ENCODE results near the gene CACNA1A. TPM values are rescaled to one million over a fixed set of nuclear protein-coding genes. Genes with fewer than 3 reads are reported as not detected.

The CACNA1A gene
- total and polyA plus RNA-seq, 2 of the 4 experiments (the other 2 are of a cell fraction), result 5.9 to 15.0 TPM

- in situ Hi-C loops (cut with MboI; ENCODE audit: low sequenced_read_pairs), result no loop called here
- WGBS, 2 experiments (ENCODE audit: extremely low coverage in 2 of 2, insufficient read length in 1 of 2), result 96% methylated on average over 6 of the region's 8 CpGs; no CpG with 5 or more reads in 1 of the 2 experiments
- Histone ChIP-seq H3K79me1 (ENCODE audit: low read depth in 1 of 2, low read length in 2 of 2) (peaks cover 0 to 11% of the 10 kb centered on the region in 2 experiments; a peak in 2 of 4 replicates), H4K91ac (ENCODE audit: insufficient read depth, low read depth, low read length) (no peak overlapping the region), H3K36me3 (ENCODE audit: control insufficient read depth, insufficient read depth, low read length) (no peaks in the 10 kb centered on the region), H2BK120ac (ENCODE audit: low read depth, low read length) (no peak overlapping the region), H3K4me1 (ENCODE audit: control insufficient read depth, insufficient read depth, low read length) (peaks cover 11% of the 10 kb centered on the region), H2AK9ac (replicated peaks; ENCODE audit: low read depth, low read length, poor library complexity) (no peak overlapping the region), H3K4ac (ENCODE audit: low read depth, low read length) (no peak overlapping the region), H2AK5ac (ENCODE audit: low read depth, low read length) (no peak overlapping the region), H4K20me1 (ENCODE audit: insufficient read depth, low read length) (no peaks in the 10 kb centered on the region), H3K9ac (ENCODE audit: low read depth, low read length) (no peak overlapping the region), H4K5ac (ENCODE audit: low read depth, low read length) (no peak overlapping the region), H2BK5ac (ENCODE audit: low read depth, low read length, poor library complexity, severe bottlenecking) (no peak overlapping the region), H2BK20ac (ENCODE audit: low read depth, low read length) (no peak overlapping the region), H3K4me3 (ENCODE audit: insufficient read depth, low read depth, low read length) (no peak overlapping the region), H2AFZ (replicated peaks; ENCODE audit: low read length, poor library complexity) (no peak overlapping the region), H3K4me2 (ENCODE audit: low read depth, low read length) (no peak overlapping the region), H3K27me3 (ENCODE audit: control insufficient read depth, insufficient read depth, low read length) (no peaks in the 10 kb centered on the region), H3K23ac (ENCODE audit: low read depth, low read length) (no peak overlapping the region), H2BK15ac (ENCODE audit: low read depth, low read length) (no peak overlapping the region), H4K8ac (ENCODE audit: low read depth in 2 of 2, low read length in 2 of 2) (no peak overlapping the region), H3K27ac (ENCODE audit: insufficient read depth, low read length) (no peak overlapping the region), H3K9me3 (ENCODE audit: control insufficient read depth, insufficient read depth, low read length) (no peaks in the 10 kb centered on the region), H3K9me1 (ENCODE audit: insufficient read depth, low read length) (peaks cover 13% of the 10 kb centered on the region), H3K14ac (replicated peaks; ENCODE audit: low read depth, low read length) (no peak overlapping the region), H3K18ac (ENCODE audit: low read depth, low read length) (no peak overlapping the region), H3K56ac (ENCODE audit: extremely low read depth, insufficient read depth, low read length) (no peak overlapping the region)
- no TSS peak for BruUV-seq (replicated peaks)
- intact Hi-C loops (cut with micrococcal nuclease), result no loop called here
- TF ChIP-seq CEBPB (IDR thresholded peaks at IDR 0.05; ENCODE audit: low read depth, low read length) (no peak), NFE2L2 (IDR thresholded peaks at IDR 0.05; ENCODE audit: low read depth, low read length) (no peak), POLR2A (IDR thresholded peaks at IDR 0.05; ENCODE audit: low read depth, low read length) (no peak), BHLHE40 (IDR thresholded peaks at IDR 0.05; ENCODE audit: low read depth, low read length) (no peak), RCOR1 (IDR thresholded peaks at IDR 0.05; ENCODE audit: insufficient replicate concordance, low read length) (no peak), CHD1 (IDR thresholded peaks at IDR 0.05; ENCODE audit: low read depth, low read length) (no peak), MAFK (IDR thresholded peaks at IDR 0.05; ENCODE audit: low read depth, low read length) (no peak), ELK1 (IDR thresholded peaks at IDR 0.05; ENCODE audit: borderline replicate concordance, low read depth, low read length) (no peak), FOS (IDR thresholded peaks at IDR 0.05; ENCODE audit: low read depth, low read length) (no peak), MXI1 (IDR thresholded peaks at IDR 0.05; ENCODE audit: borderline replicate concordance, low read depth, low read length) (no peak), RFX5 (IDR thresholded peaks at IDR 0.05; ENCODE audit: low read depth, low read length) (no peak), SMC3 (IDR thresholded peaks at IDR 0.05; ENCODE audit: low read depth, low read length) (no peak), RAD21 (IDR thresholded peaks at IDR 0.05; ENCODE audit: low read length) (no peak), MAZ (IDR thresholded peaks at IDR 0.05; ENCODE audit: borderline replicate concordance, low read depth, low read length) (no peak)
- TF ChIP-seq, protein P1, sequence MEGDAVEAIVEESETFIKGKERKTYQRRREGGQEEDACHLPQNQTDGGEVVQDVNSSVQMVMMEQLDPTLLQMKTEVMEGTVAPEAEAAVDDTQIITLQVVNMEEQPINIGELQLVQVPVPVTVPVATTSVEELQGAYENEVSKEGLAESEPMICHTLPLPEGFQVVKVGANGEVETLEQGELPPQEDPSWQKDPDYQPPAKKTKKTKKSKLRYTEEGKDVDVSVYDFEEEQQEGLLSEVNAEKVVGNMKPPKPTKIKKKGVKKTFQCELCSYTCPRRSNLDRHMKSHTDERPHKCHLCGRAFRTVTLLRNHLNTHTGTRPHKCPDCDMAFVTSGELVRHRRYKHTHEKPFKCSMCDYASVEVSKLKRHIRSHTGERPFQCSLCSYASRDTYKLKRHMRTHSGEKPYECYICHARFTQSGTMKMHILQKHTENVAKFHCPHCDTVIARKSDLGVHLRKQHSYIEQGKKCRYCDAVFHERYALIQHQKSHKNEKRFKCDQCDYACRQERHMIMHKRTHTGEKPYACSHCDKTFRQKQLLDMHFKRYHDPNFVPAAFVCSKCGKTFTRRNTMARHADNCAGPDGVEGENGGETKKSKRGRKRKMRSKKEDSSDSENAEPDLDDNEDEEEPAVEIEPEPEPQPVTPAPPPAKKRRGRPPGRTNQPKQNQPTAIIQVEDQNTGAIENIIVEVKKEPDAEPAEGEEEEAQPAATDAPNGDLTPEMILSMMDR (conservative IDR thresholded peaks at IDR 0.05; ENCODE audit: low read depth, low read length), result no peak
- TF ChIP-seq, protein P2, sequence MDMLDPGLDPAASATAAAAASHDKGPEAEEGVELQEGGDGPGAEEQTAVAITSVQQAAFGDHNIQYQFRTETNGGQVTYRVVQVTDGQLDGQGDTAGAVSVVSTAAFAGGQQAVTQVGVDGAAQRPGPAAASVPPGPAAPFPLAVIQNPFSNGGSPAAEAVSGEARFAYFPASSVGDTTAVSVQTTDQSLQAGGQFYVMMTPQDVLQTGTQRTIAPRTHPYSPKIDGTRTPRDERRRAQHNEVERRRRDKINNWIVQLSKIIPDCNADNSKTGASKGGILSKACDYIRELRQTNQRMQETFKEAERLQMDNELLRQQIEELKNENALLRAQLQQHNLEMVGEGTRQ (IDR thresholded peaks at IDR 0.05; ENCODE audit: low read depth, low read length), result no peak
- DNase-seq, result no peak
- dilution Hi-C loops (cut with HindIII; ENCODE audit: low sequenced_read_pairs, unreplicated experiment), result no loop called here
- no peak for ATAC-seq (ENCODE audit: low read depth)
- ChIA-PET POLR2A (ENCODE audit: unreplicated experiment) (interaction anchor here (0.5 kb wide), 1 partner anchor 69 kb away, joined by 15 read pairs; no protein-coding TSS in a partner anchor), CTCF (no interaction called here)
Measured at GRCh38 chr19:13176345-13176744, 329.9 kb downstream of the CACNA1A start.

Measured in IMR-90 (cell line).